Endothelial cell of umbilical vein (primary cell): Measurements from ENCODE around the gene DEGS1. TPM values are rescaled to one million over a fixed set of nuclear protein-coding genes. Genes with fewer than 3 reads are reported as not detected.

Source experiments
- BruUV-seq: library from RNA; stranded (reverse); fragments of 400-500 nt; replicated peaks from 2 replicates; lab custom pipeline; 2021; lab: Mats Ljungman, UMichigan
- CTCF ChIA-PET: fragments of 300-600, 350-600 bp; sonication (Branson Sonifier 250); formaldehyde crosslinking; loops from one replicate; lab custom pipeline; 2021; ENCODE audit warnings: antibody characterized with exemption, inconsistent platforms; lab: Charles Lee
- POLR2A ChIA-PET: fragments of 300-600, 350-600 bp; sonication (Branson Sonifier 250); formaldehyde crosslinking; loops from one replicate; lab custom pipeline; 2021; ENCODE audit warnings: antibody characterized with exemption, inconsistent platforms; lab: Charles Lee
- DNase-seq: peaks from one replicate; pipeline ENCODE4 v3.0.0-alpha.2; 2011; ENCODE audit warnings: low read depth, low spot score
- FAIRE-seq: peaks from 2 replicates; lab custom pipeline; 2011; peaks lifted over from hg19 to GRCh38; lab: Jason Lieb, UNC
- H2AFZ ChIP-seq: 2 replicates; pipeline ENCODE4 v1.6.0; 2012; ENCODE audit warnings: low read depth, low read length, control low read depth, inconsistent platforms
- H3K27ac ChIP-seq: 2 replicates; pipeline ENCODE4 v1.5.1; 2011; ENCODE audit warnings: low read depth, mild to moderate bottlenecking, control low read depth, low read length, moderate library complexity; ENCODE audit not compliant: insufficient read depth
- H3K27me3 ChIP-seq, 2 experiments: 2 replicates each; pipeline versions ENCODE4 v1.6.0 to v1.6.1; 2011; ENCODE audit warnings: low read length in 2 of 2, mixed read lengths in 1 of 2; ENCODE audit not compliant: control insufficient read depth in 2 of 2, insufficient read depth in 2 of 2
- H3K36me3 ChIP-seq, 2 experiments: 2 replicates in 1 of 2; 3 replicates in 1 of 2; pipeline ENCODE4 v1.5.1; 2011; ENCODE audit warnings: low read length in 2 of 2, mild to moderate bottlenecking in 1 of 2, moderate library complexity in 1 of 2; ENCODE audit not compliant: control insufficient read depth in 2 of 2, insufficient read depth in 2 of 2; ENCODE audit errors: extremely low read depth in 1 of 2
- H3K4me1 ChIP-seq: 3 replicates; pipeline ENCODE4 v1.5.1; 2011; ENCODE audit warnings: mild to moderate bottlenecking, low read length; ENCODE audit not compliant: control insufficient read depth, insufficient read depth; ENCODE audit errors: extremely low read depth
- H3K4me2 ChIP-seq: 2 replicates; pipeline ENCODE4 v1.6.1; 2011; ENCODE audit warnings: low read length, control low read depth, mixed read lengths; ENCODE audit not compliant: insufficient read depth
- H3K4me3 ChIP-seq, 3 experiments: fragments of 200-600 bp in 1 of 3; sonication (generic), shearing (Covaris generic) in 1 of 3; replicated peaks in 1 of 3; 2 replicates each; pipeline ENCODE4 v1.5.1; 2011 to 2016; ENCODE audit warnings: control low read depth in 3 of 3, low read length in 3 of 3, mild to moderate bottlenecking in 2 of 3, inconsistent platforms in 1 of 3, low read depth in 1 of 3, moderate library complexity in 1 of 3; ENCODE audit not compliant: insufficient read depth in 1 of 3
- H3K79me2 ChIP-seq: 2 replicates; pipeline ENCODE4 v1.6.0; 2012; ENCODE audit warnings: low read length, inconsistent platforms; ENCODE audit not compliant: control insufficient read depth, insufficient read depth
- H3K9ac ChIP-seq: replicated peaks from 2 replicates; pipeline ENCODE3; 2011; ENCODE audit warnings: low read length, control low read depth; ENCODE audit not compliant: insufficient read depth; ENCODE audit errors: extremely low read depth
- H3K9me1 ChIP-seq: replicated peaks from 3 replicates; pipeline ENCODE4 v1.6.0; 2011; ENCODE audit warnings: mild to moderate bottlenecking, low read length; ENCODE audit not compliant: control insufficient read depth, insufficient read depth; ENCODE audit errors: extremely low read depth
- H3K9me3 ChIP-seq: replicated peaks from 2 replicates; pipeline ENCODE4 v1.5.1; 2012; ENCODE audit warnings: low read length, inconsistent platforms; ENCODE audit not compliant: control insufficient read depth, insufficient read depth
- H4K20me1 ChIP-seq: replicated peaks from 2 replicates; pipeline ENCODE3; 2011; ENCODE audit warnings: mild to moderate bottlenecking, low read length; ENCODE audit not compliant: control insufficient read depth, insufficient read depth; ENCODE audit errors: extremely low read depth
- EZH2 ChIP-seq: IDR thresholded peaks from 2 replicates; pipeline ENCODE4 v1.6.1; 2012; ENCODE audit warnings: borderline replicate concordance, low read depth, mild to moderate bottlenecking, moderate library complexity, low read length, inconsistent platforms; ENCODE audit not compliant: severe bottlenecking
- FOS ChIP-seq: IDR thresholded peaks from 2 replicates; pipeline ENCODE4 v1.6.1; 2011; ENCODE audit warnings: mild to moderate bottlenecking, low read length, moderate library complexity, borderline replicate concordance; ENCODE audit not compliant: insufficient read depth
- GATA2 ChIP-seq: IDR thresholded peaks from 2 replicates; pipeline ENCODE4 v1.7.0; 2011; ENCODE audit warnings: low read depth, mild to moderate bottlenecking, moderate library complexity, mixed read lengths, low read length; ENCODE audit not compliant: insufficient read length, insufficient read depth
- JUN ChIP-seq: IDR thresholded peaks from 2 replicates; pipeline ENCODE4 v1.6.1; 2011; ENCODE audit warnings: borderline replicate concordance, low read depth; ENCODE audit not compliant: insufficient read length, insufficient read depth
- MYC ChIP-seq: IDR thresholded peaks from one replicate; pipeline ENCODE4 v1.6.1; 2011; ENCODE audit warnings: mild to moderate bottlenecking, low read depth, low read length
- POLR2A ChIP-seq: IDR thresholded peaks from 2 replicates; pipeline ENCODE4 v1.6.1; 2012; ENCODE audit warnings: low read depth, mild to moderate bottlenecking, control low read depth, low read length
- POLR2AphosphoS5 ChIP-seq: IDR thresholded peaks from 2 replicates; pipeline ENCODE4 v1.6.1; 2012; ENCODE audit warnings: low read depth, mild to moderate bottlenecking, control low read depth, low read length, moderate library complexity; ENCODE audit not compliant: insufficient read depth
- dilution Hi-C: fragments of 300-500 bp; cut with MboI; formaldehyde crosslinking; loops from one replicate; pipeline ENCODE4 v1.15.0; 2019; ENCODE audit warnings: low sequenced_read_pairs; ENCODE audit not compliant: extremely low pct_ligation_motif_present
- intact Hi-C: fragments of 100-400 bp; cut with micrococcal nuclease; formaldehyde crosslinking; loops from one replicate; pipeline ENCODE4 v1.10.0; 2022
- polyA plus RNA-seq, 4 experiments: library from polyadenylated mRNA; depleted of rRNA in 3 of 4; stranded (reverse) in 3 of 4; unstranded in 1 of 4; fragments of >200 nt; gene quantifications; 2 replicates each; pipeline versions ENCODE4 v1.2.1 to v1.2.3, GENCODE V29; 2011 to 2012; ENCODE audit warnings: missing spikeins in 1 of 4
- total RNA-seq: library from RNA; stranded (reverse); gene quantifications from 2 replicates; pipeline ENCODE4 v1.2.3, GENCODE V29; 2021
- TF ChIP-seq, protein P1 (sequence below): IDR thresholded peaks from 2 replicates; pipeline ENCODE4 v1.6.1; 2011; ENCODE audit not compliant: insufficient read depth, insufficient read length
- TF ChIP-seq, protein P2 (sequence below), 2 donors: IDR thresholded peaks; 1 replicate in 1 of 2; 2 replicates in 1 of 2; pipeline ENCODE4 v1.5.1; 2011; ENCODE audit warnings: low read length in 2 of 2, mild to moderate bottlenecking in 2 of 2, moderate library complexity in 2 of 2, control low read depth in 1 of 2, inconsistent platforms in 1 of 2, low read depth in 1 of 2; ENCODE audit not compliant: insufficient read depth in 1 of 2; ENCODE audit errors: extremely low read depth in 1 of 2

The DEGS1 gene
- total and polyA plus RNA-seq, 2 donors (not counting 3 experiments of a cell fraction or from before 2014, with no cell fraction given) = 85.8 to 137 TPM

DNA sequence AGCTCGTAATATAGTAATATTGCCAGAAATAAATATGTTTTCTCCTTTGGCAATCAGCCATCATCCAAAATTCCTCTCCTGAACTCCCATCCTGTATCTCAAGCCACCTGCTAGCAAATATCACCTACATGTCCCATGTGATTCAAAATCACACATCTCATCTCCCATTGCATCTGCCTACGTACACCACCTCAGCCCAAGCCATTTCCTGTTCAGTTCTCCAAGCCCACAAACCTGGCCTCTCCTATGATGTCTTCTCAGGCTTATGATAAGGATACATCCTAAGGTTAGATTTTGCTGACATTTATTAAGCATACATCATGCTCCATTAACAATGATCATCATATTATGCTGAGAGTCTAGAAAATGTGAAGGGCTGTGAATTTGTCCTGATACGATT lies 31.9 kb upstream of the DEGS1 start:
- intact Hi-C loops (no loop called here), dilution Hi-C loops (no loop called here)
- Histone ChIP-seq H3K4me1 (no peaks in the 10 kb centered on the region), H3K36me3 (no peaks in the 10 kb centered on the region), H3K9me1 (no peaks in the 10 kb centered on the region), H3K4me2 (no peak overlapping the region), H3K27ac (no peak overlapping the region), H3K9ac (no peak overlapping the region), H3K79me2 (no peaks in the 10 kb centered on the region), H2AFZ (no peak overlapping the region), H4K20me1 (peaks cover 2% of the 10 kb centered on the region), H3K9me3 (no peaks in the 10 kb centered on the region), H3K4me3 (no peak overlapping the region), H3K27me3 (no peaks in the 10 kb centered on the region)
- TF ChIP-seq EZH2 (no peak), POLR2AphosphoS5 (no peak), MYC (no peak)
- TF ChIP-seq, protein P1, sequence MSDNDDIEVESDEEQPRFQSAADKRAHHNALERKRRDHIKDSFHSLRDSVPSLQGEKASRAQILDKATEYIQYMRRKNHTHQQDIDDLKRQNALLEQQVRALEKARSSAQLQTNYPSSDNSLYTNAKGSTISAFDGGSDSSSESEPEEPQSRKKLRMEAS = no peak
- BruUV-seq = no TSS peak
- ChIA-PET CTCF (interaction anchor here (1.0 to 3.0 kb wide), 5 partner anchors 13 to 105 kb away, joined by 3 to 11 read pairs (median 5); no protein-coding TSS in a partner anchor), POLR2A (no interaction called here)
- FAIRE-seq (no peak), DNase-seq (no peak)

DNA sequence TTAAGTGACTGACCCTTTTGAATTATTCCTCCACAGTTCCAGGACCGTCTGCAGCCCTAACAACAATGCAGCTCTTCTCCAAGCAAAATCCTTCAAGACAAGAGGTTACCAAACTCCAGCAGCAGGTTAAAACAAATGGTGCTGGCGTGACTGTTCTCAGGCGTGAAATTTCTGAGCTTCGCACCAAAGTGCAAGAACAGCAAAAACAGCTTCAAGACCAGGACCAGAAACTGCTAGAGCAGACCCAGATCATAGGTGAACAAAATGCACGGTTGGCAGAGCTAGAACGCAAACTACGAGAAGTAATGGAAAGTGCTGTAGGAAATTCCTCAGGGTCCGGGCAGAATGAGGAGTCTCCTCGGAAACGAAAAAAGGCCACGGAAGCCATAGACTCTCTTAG lies 25.7 kb upstream of the DEGS1 start:
- Histone ChIP-seq H2AFZ (no peak overlapping the region), H3K4me3 (no peak overlapping the region), H3K9me1 (no peaks in the 10 kb centered on the region), H3K4me2 (no peak overlapping the region), H4K20me1 (no peaks in the 10 kb centered on the region), H3K27me3 (no peaks in the 10 kb centered on the region), H3K79me2 (no peaks in the 10 kb centered on the region), H3K9ac (no peak overlapping the region), H3K27ac (no peak overlapping the region), H3K36me3 (peaks cover 8 to 12% of the 10 kb centered on the region in 2 experiments), H3K9me3 (no peaks in the 10 kb centered on the region), H3K4me1 (no peaks in the 10 kb centered on the region)
- dilution Hi-C loops (no loop called here), intact Hi-C loops (no loop called here)
- DNase-seq (no peak), FAIRE-seq (no peak)
- TF ChIP-seq EZH2 (no peak), GATA2 (no peak), POLR2AphosphoS5 (no peak), MYC (no peak), FOS (no peak), JUN (no peak), POLR2A (no peak)
- TF ChIP-seq, protein P1 = no peak
- TF ChIP-seq, protein P2, sequence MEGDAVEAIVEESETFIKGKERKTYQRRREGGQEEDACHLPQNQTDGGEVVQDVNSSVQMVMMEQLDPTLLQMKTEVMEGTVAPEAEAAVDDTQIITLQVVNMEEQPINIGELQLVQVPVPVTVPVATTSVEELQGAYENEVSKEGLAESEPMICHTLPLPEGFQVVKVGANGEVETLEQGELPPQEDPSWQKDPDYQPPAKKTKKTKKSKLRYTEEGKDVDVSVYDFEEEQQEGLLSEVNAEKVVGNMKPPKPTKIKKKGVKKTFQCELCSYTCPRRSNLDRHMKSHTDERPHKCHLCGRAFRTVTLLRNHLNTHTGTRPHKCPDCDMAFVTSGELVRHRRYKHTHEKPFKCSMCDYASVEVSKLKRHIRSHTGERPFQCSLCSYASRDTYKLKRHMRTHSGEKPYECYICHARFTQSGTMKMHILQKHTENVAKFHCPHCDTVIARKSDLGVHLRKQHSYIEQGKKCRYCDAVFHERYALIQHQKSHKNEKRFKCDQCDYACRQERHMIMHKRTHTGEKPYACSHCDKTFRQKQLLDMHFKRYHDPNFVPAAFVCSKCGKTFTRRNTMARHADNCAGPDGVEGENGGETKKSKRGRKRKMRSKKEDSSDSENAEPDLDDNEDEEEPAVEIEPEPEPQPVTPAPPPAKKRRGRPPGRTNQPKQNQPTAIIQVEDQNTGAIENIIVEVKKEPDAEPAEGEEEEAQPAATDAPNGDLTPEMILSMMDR (IDR thresholded peaks at IDR 0.05; ENCODE audit: extremely low read depth in 1 of 2, insufficient read depth in 1 of 2, low read depth in 1 of 2, low read length in 2 of 2) = no peak
- ChIA-PET POLR2A (no interaction called here), CTCF (interaction anchor here (1.4 kb wide), 1 partner anchor 41 kb away, joined by 4 read pairs; no protein-coding TSS in a partner anchor)
- no TSS peak for BruUV-seq
